ENCODE results near the gene ZBTB2. TPM values are rescaled to one million over a fixed set of nuclear protein-coding genes. Genes with fewer than 3 reads are reported as not detected.
"Not testable (repeated sequence)": the region's sequence is repeated elsewhere in the genome, so short reads cannot be mapped to it uniquely, and the experiment has no call there.

ZBTB2 gene
- total RNA-seq, 1 experiment from 2014 or later, result 20.3 TPM

- DNase-seq (ENCODE audit: low spot score), result no peak
These were observed 20.8 kb downstream of the ZBTB2 start for GRCh38 chr6:151370509-151371078.

- DNase-seq (ENCODE audit: low spot score), result no peak
These were observed 26.1 kb downstream of the ZBTB2 start for GRCh38 chr6:151365233-151365632.

GRCh38 chr6:151359486-151359885, 31.9 kb downstream of the ZBTB2 start:
- DNase-seq (ENCODE audit: low spot score), result no peak

- no peak for DNase-seq (ENCODE audit: low spot score)
These were observed 32.9 kb downstream of the ZBTB2 start for GRCh38 chr6:151358475-151358874.

GRCh38 chr6:151357758-151358436, 33.5 kb downstream of the ZBTB2 start:
- DNase-seq (ENCODE audit: low spot score), result no peak

GRCh38 chr6:151356983-151357382, 34.4 kb downstream of the ZBTB2 start:
- DNase-seq (ENCODE audit: low spot score), result not testable (repeated sequence)

GRCh38 chr6:151353795-151354194, 37.6 kb downstream of the ZBTB2 start:
- no peak for DNase-seq (ENCODE audit: low spot score)

GRCh38 chr6:151352410-151353396, 38.7 kb downstream of the ZBTB2 start:
- DNase-seq (ENCODE audit: low spot score), result no peak

- DNase-seq (ENCODE audit: low spot score), result no peak
These were observed 39.6 kb downstream of the ZBTB2 start for GRCh38 chr6:151351731-151352130.

- DNase-seq (ENCODE audit: low spot score), result no peak
These were observed 40.1 kb downstream of the ZBTB2 start for GRCh38 chr6:151351146-151351700.

GRCh38 chr6:151350442-151351145, 40.8 kb downstream of the ZBTB2 start:
- DNase-seq (ENCODE audit: low spot score), result no peak

- no peak for DNase-seq (ENCODE audit: low spot score)
These were observed 41.6 kb downstream of the ZBTB2 start for GRCh38 chr6:151349651-151350270.

GRCh38 chr6:151342750-151343149, 48.6 kb downstream of the ZBTB2 start:
- DNase-seq (ENCODE audit: low spot score), result not testable (repeated sequence)

- DNase-seq (ENCODE audit: low spot score), result no peak
These were observed 49.7 kb downstream of the ZBTB2 start for GRCh38 chr6:151341476-151342195.

GRCh38 chr6:151340219-151340978, 51.0 kb downstream of the ZBTB2 start:
- no peak for DNase-seq (ENCODE audit: low spot score)

GRCh38 chr6:151339369-151339768, 52.0 kb downstream of the ZBTB2 start:
- no peak for DNase-seq (ENCODE audit: low spot score)

- DNase-seq (ENCODE audit: low spot score), result no peak
These were observed 52.6 kb downstream of the ZBTB2 start for GRCh38 chr6:151338651-151339200.

GRCh38 chr6:151335930-151336329, 55.4 kb downstream of the ZBTB2 start:
- no peak for DNase-seq (ENCODE audit: low spot score)

- DNase-seq (ENCODE audit: low spot score), result no peak
These were observed 61.1 kb downstream of the ZBTB2 start for GRCh38 chr6:151330130-151330696.

Data from HT-29 (cell line).